Endothelial cell of umbilical vein (primary cell): Measurements from ENCODE around the gene CCNC. TPM values are rescaled to one million over a fixed set of nuclear protein-coding genes. Genes with fewer than 3 reads are reported as not detected.

ENCODE experiments used
- BruUV-seq: library from RNA; stranded (reverse); fragments of 400-500 nt; replicated peaks from 2 replicates; lab custom pipeline; 2021; lab: Mats Ljungman, UMichigan
- CTCF ChIA-PET: fragments of 300-600, 350-600 bp; sonication (Branson Sonifier 250); formaldehyde crosslinking; loops from one replicate; lab custom pipeline; 2021; ENCODE audit warnings: antibody characterized with exemption, inconsistent platforms; lab: Charles Lee
- POLR2A ChIA-PET: fragments of 300-600, 350-600 bp; sonication (Branson Sonifier 250); formaldehyde crosslinking; loops from one replicate; lab custom pipeline; 2021; ENCODE audit warnings: antibody characterized with exemption, inconsistent platforms; lab: Charles Lee
- DNase-seq: peaks from one replicate; pipeline ENCODE4 v3.0.0-alpha.2; 2011; ENCODE audit warnings: low read depth, low spot score
- FAIRE-seq: peaks from 2 replicates; lab custom pipeline; 2011; peaks lifted over from hg19 to GRCh38; lab: Jason Lieb, UNC
- H2AFZ ChIP-seq: 2 replicates; pipeline ENCODE4 v1.6.0; 2012; ENCODE audit warnings: low read depth, low read length, control low read depth, inconsistent platforms
- H3K27ac ChIP-seq: 2 replicates; pipeline ENCODE4 v1.5.1; 2011; ENCODE audit warnings: low read depth, mild to moderate bottlenecking, control low read depth, low read length, moderate library complexity; ENCODE audit not compliant: insufficient read depth
- H3K27me3 ChIP-seq, 2 experiments: 2 replicates each; pipeline versions ENCODE4 v1.6.0 to v1.6.1; 2011; ENCODE audit warnings: low read length in 2 of 2, mixed read lengths in 1 of 2; ENCODE audit not compliant: control insufficient read depth in 2 of 2, insufficient read depth in 2 of 2
- H3K36me3 ChIP-seq, 2 experiments: 2 replicates in 1 of 2; 3 replicates in 1 of 2; pipeline ENCODE4 v1.5.1; 2011; ENCODE audit warnings: low read length in 2 of 2, mild to moderate bottlenecking in 1 of 2, moderate library complexity in 1 of 2; ENCODE audit not compliant: control insufficient read depth in 2 of 2, insufficient read depth in 2 of 2; ENCODE audit errors: extremely low read depth in 1 of 2
- H3K4me1 ChIP-seq: 3 replicates; pipeline ENCODE4 v1.5.1; 2011; ENCODE audit warnings: mild to moderate bottlenecking, low read length; ENCODE audit not compliant: control insufficient read depth, insufficient read depth; ENCODE audit errors: extremely low read depth
- H3K4me2 ChIP-seq: 2 replicates; pipeline ENCODE4 v1.6.1; 2011; ENCODE audit warnings: low read length, control low read depth, mixed read lengths; ENCODE audit not compliant: insufficient read depth
- H3K4me3 ChIP-seq, 3 experiments: fragments of 200-600 bp in 1 of 3; sonication (generic), shearing (Covaris generic) in 1 of 3; replicated peaks in 1 of 3; 2 replicates each; pipeline ENCODE4 v1.5.1; 2011 to 2016; ENCODE audit warnings: control low read depth in 3 of 3, low read length in 3 of 3, mild to moderate bottlenecking in 2 of 3, inconsistent platforms in 1 of 3, low read depth in 1 of 3, moderate library complexity in 1 of 3; ENCODE audit not compliant: insufficient read depth in 1 of 3
- H3K79me2 ChIP-seq: 2 replicates; pipeline ENCODE4 v1.6.0; 2012; ENCODE audit warnings: low read length, inconsistent platforms; ENCODE audit not compliant: control insufficient read depth, insufficient read depth
- H3K9ac ChIP-seq: replicated peaks from 2 replicates; pipeline ENCODE3; 2011; ENCODE audit warnings: low read length, control low read depth; ENCODE audit not compliant: insufficient read depth; ENCODE audit errors: extremely low read depth
- H3K9me1 ChIP-seq: replicated peaks from 3 replicates; pipeline ENCODE4 v1.6.0; 2011; ENCODE audit warnings: mild to moderate bottlenecking, low read length; ENCODE audit not compliant: control insufficient read depth, insufficient read depth; ENCODE audit errors: extremely low read depth
- H3K9me3 ChIP-seq: replicated peaks from 2 replicates; pipeline ENCODE4 v1.5.1; 2012; ENCODE audit warnings: low read length, inconsistent platforms; ENCODE audit not compliant: control insufficient read depth, insufficient read depth
- H4K20me1 ChIP-seq: replicated peaks from 2 replicates; pipeline ENCODE3; 2011; ENCODE audit warnings: mild to moderate bottlenecking, low read length; ENCODE audit not compliant: control insufficient read depth, insufficient read depth; ENCODE audit errors: extremely low read depth
- CTCF ChIP-seq, 2 donors: IDR thresholded peaks; 1 replicate in 1 of 2; 2 replicates in 1 of 2; pipeline ENCODE4 v1.5.1; 2011; ENCODE audit warnings: low read length in 2 of 2, mild to moderate bottlenecking in 2 of 2, moderate library complexity in 2 of 2, control low read depth in 1 of 2, inconsistent platforms in 1 of 2, low read depth in 1 of 2; ENCODE audit not compliant: insufficient read depth in 1 of 2; ENCODE audit errors: extremely low read depth in 1 of 2
- EZH2 ChIP-seq: IDR thresholded peaks from 2 replicates; pipeline ENCODE4 v1.6.1; 2012; ENCODE audit warnings: borderline replicate concordance, low read depth, mild to moderate bottlenecking, moderate library complexity, low read length, inconsistent platforms; ENCODE audit not compliant: severe bottlenecking
- FOS ChIP-seq: IDR thresholded peaks from 2 replicates; pipeline ENCODE4 v1.6.1; 2011; ENCODE audit warnings: mild to moderate bottlenecking, low read length, moderate library complexity, borderline replicate concordance; ENCODE audit not compliant: insufficient read depth
- GATA2 ChIP-seq: IDR thresholded peaks from 2 replicates; pipeline ENCODE4 v1.7.0; 2011; ENCODE audit warnings: low read depth, mild to moderate bottlenecking, moderate library complexity, mixed read lengths, low read length; ENCODE audit not compliant: insufficient read length, insufficient read depth
- JUN ChIP-seq: IDR thresholded peaks from 2 replicates; pipeline ENCODE4 v1.6.1; 2011; ENCODE audit warnings: borderline replicate concordance, low read depth; ENCODE audit not compliant: insufficient read length, insufficient read depth
- MAX ChIP-seq: IDR thresholded peaks from 2 replicates; pipeline ENCODE4 v1.6.1; 2011; ENCODE audit not compliant: insufficient read depth, insufficient read length
- MYC ChIP-seq: IDR thresholded peaks from one replicate; pipeline ENCODE4 v1.6.1; 2011; ENCODE audit warnings: mild to moderate bottlenecking, low read depth, low read length
- POLR2A ChIP-seq: IDR thresholded peaks from 2 replicates; pipeline ENCODE4 v1.6.1; 2012; ENCODE audit warnings: low read depth, mild to moderate bottlenecking, control low read depth, low read length
- POLR2AphosphoS5 ChIP-seq: IDR thresholded peaks from 2 replicates; pipeline ENCODE4 v1.6.1; 2012; ENCODE audit warnings: low read depth, mild to moderate bottlenecking, control low read depth, low read length, moderate library complexity; ENCODE audit not compliant: insufficient read depth
- dilution Hi-C: fragments of 300-500 bp; cut with MboI; formaldehyde crosslinking; loops from one replicate; pipeline ENCODE4 v1.15.0; 2019; ENCODE audit warnings: low sequenced_read_pairs; ENCODE audit not compliant: extremely low pct_ligation_motif_present
- intact Hi-C: fragments of 100-400 bp; cut with micrococcal nuclease; formaldehyde crosslinking; loops from one replicate; pipeline ENCODE4 v1.10.0; 2022
- polyA plus RNA-seq, 4 experiments: library from polyadenylated mRNA; depleted of rRNA in 3 of 4; stranded (reverse) in 3 of 4; unstranded in 1 of 4; fragments of >200 nt; gene quantifications; 2 replicates each; pipeline versions ENCODE4 v1.2.1 to v1.2.3, GENCODE V29; 2011 to 2012; ENCODE audit warnings: missing spikeins in 1 of 4
- total RNA-seq: library from RNA; stranded (reverse); gene quantifications from 2 replicates; pipeline ENCODE4 v1.2.3, GENCODE V29; 2021

Gene CCNC
- total and polyA plus RNA-seq, 2 donors (not counting 3 experiments of a cell fraction or from before 2014, with no cell fraction given): 18.2 to 53.5 TPM

- DNase-seq: no peak
- BruUV-seq: no TSS peak
- H3K27ac ChIP-seq: no peak overlapping the region
- no peaks in the 10 kb centered on the region for H3K9me3 ChIP-seq
- H4K20me1 ChIP-seq: no peaks in the 10 kb centered on the region
- H3K27me3 ChIP-seq: peaks cover 79 to 96% of the 10 kb centered on the region in 2 experiments
- H3K79me2 ChIP-seq: no peaks in the 10 kb centered on the region
- TF ChIP-seq POLR2AphosphoS5 (no peak), MYC (no peak), GATA2 (no peak), FOS (no peak), JUN (no peak), POLR2A (no peak), MAX (no peak), CTCF (IDR thresholded peaks at IDR 0.05; ENCODE audit: extremely low read depth in 1 of 2, insufficient read depth in 1 of 2, low read depth in 1 of 2, low read length in 2 of 2) (no peak), EZH2 (no peak)
- no peak for FAIRE-seq
- H3K9me1 ChIP-seq: no peaks in the 10 kb centered on the region
- H3K36me3 ChIP-seq: no peaks in the 10 kb centered on the region
- no peak overlapping the region for H3K4me3 ChIP-seq
- ChIA-PET CTCF (interaction anchor here (0.7 to 1.1 kb wide), 2 partner anchors 11 to 15 kb away, joined by 3 to 4 read pairs; no protein-coding TSS in a partner anchor), POLR2A (no interaction called here)
- H3K4me1 ChIP-seq: peaks cover 8% of the 10 kb centered on the region
- H3K9ac ChIP-seq: no peak overlapping the region
- dilution Hi-C loops: no loop called here
- no peak overlapping the region for H3K4me2 ChIP-seq
- H2AFZ ChIP-seq: no peak overlapping the region
- intact Hi-C loops: loop anchor here (10.0 kb wide), 1 partner anchor 758 kb away; the partner anchor contains the start of gene POU3F2
Observed at GRCh38 chr6:99592900-99593299, 24.4 kb upstream of the CCNC start.
